Uterus (tissue), 4 donors: ENCODE data around the gene GCHFR. TPM values are rescaled to one million over a fixed set of nuclear protein-coding genes. Genes with fewer than 3 reads are reported as not detected.

Source experiments
- DNase-seq, 2 donors: peaks; one replicate each; pipeline ENCODE4 v3.0.0-alpha.2; 2019 to 2020
- H3K27ac ChIP-seq, 2 donors: fragments of 200-600 bp; sonication (generic); 1 replicate in 1 of 2; 2 replicates in 1 of 2; pipeline ENCODE4 v1.5.1; 2016 to 2018
- H3K27me3 ChIP-seq, 2 donors: fragments of 200-600 bp; sonication (generic); one replicate each; pipeline ENCODE4 v1.5.1; 2018 to 2019; ENCODE audit warnings: control low read depth in 1 of 2
- H3K36me3 ChIP-seq, 2 donors: fragments of 200-600 bp; sonication (generic); one replicate each; pipeline ENCODE4 v1.5.1; 2019; ENCODE audit warnings: control low read depth in 1 of 2
- H3K4me1 ChIP-seq, 2 donors: fragments of 200-600 bp; sonication (generic); one replicate each; pipeline ENCODE4 v1.5.1; 2018 to 2019; ENCODE audit warnings: control low read depth in 1 of 2
- H3K4me3 ChIP-seq, 2 donors: fragments of 200-600 bp; sonication (generic); 1 replicate in 1 of 2; 2 replicates in 1 of 2; pipeline ENCODE4 v1.5.1; 2018 to 2019; ENCODE audit warnings: mild to moderate bottlenecking in 1 of 2
- H3K9me3 ChIP-seq, 2 donors: fragments of 200-600 bp; sonication (generic); one replicate each; pipeline ENCODE4 v1.5.1; 2019; ENCODE audit warnings: control low read depth in 1 of 2
- CTCF ChIP-seq, 4 experiments: fragments of 200-600 bp in 2 of 4; fragments of 450-650 bp in 2 of 4; sonication (generic) in 2 of 4; IDR thresholded peaks; one replicate each; pipeline ENCODE4 v1.5.1; 2016 to 2019; ENCODE audit warnings: antibody characterized with exemption in 4 of 4, mild to moderate bottlenecking in 2 of 4, moderate library complexity in 1 of 4
- POLR2A ChIP-seq, 2 donors: fragments of 450-650 bp; IDR thresholded peaks; one replicate each; pipeline ENCODE4 v1.6.1; 2016; ENCODE audit warnings: antibody characterized with exemption in 2 of 2, mild to moderate bottlenecking in 1 of 2, moderate library complexity in 1 of 2
- intact Hi-C: fragments of 100-400 bp; cut with DNase I; formaldehyde crosslinking; loops from one replicate; pipeline ENCODE4 v1.15.1; 2023; ENCODE audit warnings: low total_unique reads
- total RNA-seq, 4 donors: library from RNA; depleted of rRNA in 3 of 4; stranded (reverse); fragments of >200 nt in 3 of 4; gene quantifications; one replicate each; pipeline versions ENCODE4 v1.1.0 to v1.2.4, GENCODE V29; 2014 to 2023
- donor health status: DM: yes; HTN: yes; CAD: no.

GCHFR gene
- total RNA-seq, 4 donors from 2014 or later = 6.2 to 113 (median 34.5) TPM

DNA sequence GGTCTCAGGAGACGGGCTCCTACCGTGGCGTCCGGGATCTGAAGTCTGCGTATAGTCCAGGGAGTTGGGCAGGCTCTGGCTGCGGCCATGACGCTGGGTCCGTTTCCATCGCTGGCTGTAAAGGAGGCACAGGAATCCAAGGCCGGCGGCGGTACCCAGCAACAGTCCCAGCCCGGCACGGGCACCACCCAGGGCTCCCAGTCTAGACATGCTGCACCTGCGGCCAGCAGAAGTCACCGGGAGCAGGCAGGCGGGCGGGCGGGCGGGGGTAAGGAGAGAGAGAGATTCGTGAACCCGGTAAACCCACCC, 9.3 kb upstream of the GCHFR start:
- no peaks in the 10 kb centered on the region for H3K9me3 ChIP-seq
- H3K4me3 ChIP-seq = peak overlapping the region; percentile 74 to 96
- no peaks in the 10 kb centered on the region for H3K27me3 ChIP-seq
- no peaks in the 10 kb centered on the region for H3K4me1 ChIP-seq
- H3K27ac ChIP-seq = peak overlapping the region; percentile 81 to 85
- intact Hi-C loops = no loop called here
- no peak for TF ChIP-seq CTCF (IDR thresholded peaks at IDR 0.05)
- no peak for TF ChIP-seq POLR2A (IDR thresholded peaks at IDR 0.05)
- no peaks in the 10 kb centered on the region for H3K36me3 ChIP-seq
- no peak for DNase-seq

DNA sequence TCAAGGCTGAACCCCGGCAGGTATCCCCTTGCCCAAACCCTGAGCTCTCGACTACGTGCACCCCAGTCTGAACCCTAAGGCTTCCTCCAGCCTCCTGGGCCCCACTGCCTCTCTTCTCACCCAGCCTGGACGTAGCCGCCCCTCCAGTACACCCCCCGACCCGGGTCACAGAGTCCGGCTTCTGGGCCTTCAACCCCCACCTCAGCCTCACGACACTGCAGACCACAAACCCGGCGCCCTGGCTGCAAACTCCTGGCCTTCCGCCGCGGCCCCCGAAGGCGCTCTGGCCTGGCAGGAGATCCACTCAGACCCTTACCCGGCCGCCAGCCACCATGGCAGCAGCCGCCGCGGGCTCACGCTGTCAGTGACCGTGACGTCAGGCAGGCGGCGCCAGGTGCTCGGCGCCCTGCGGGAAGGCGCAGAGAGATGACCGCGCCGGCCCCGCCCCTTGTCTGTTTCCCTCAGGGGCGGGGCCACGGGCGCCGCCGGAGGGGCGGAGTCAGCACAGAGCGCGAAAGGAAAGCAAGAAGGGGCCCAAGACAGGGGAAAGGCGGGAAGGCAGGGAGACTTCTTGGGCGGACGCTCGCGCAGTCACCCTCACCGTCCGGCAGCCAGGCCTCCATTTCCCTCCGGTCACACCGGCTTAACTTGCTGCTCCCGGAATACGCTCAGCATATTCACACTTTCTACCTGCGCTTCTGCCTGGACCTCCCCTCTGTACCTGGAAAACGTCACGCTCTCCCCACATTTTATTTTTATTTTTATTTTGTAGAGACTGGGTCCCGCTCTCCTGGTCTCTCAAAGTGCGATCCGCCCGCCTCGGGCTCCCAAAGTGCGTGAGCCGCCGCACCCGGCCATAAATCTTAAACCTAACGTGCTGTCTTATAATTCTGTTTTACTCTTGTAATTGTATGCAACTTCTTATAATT, 8.7 kb upstream of the GCHFR start, which contains the start of gene RMDN3:
Gene RMDN3 (minus strand): TSS at position 372 of the 929 bp plus-strand sequence. CDS start 471 bp downstream, outside the sequence.
- peak; percentile 91 to 95 for DNase-seq
- intact Hi-C loops = no loop called here

GRCh38 chr15:40755812-40756208, 8.1 kb upstream of the GCHFR start:
- no peak for TF ChIP-seq CTCF (IDR thresholded peaks at IDR 0.05)
- no peaks in the 10 kb centered on the region for H3K27me3 ChIP-seq
- H3K36me3 ChIP-seq = no peaks in the 10 kb centered on the region
- intact Hi-C loops = no loop called here
- H3K4me3 ChIP-seq = peak overlapping the region; percentile 74 to 96
- H3K4me1 ChIP-seq = no peaks in the 10 kb centered on the region
- H3K9me3 ChIP-seq = no peaks in the 10 kb centered on the region
- no peak for DNase-seq
- peak overlapping the region; percentile 81 to 85 for H3K27ac ChIP-seq

More for the DNA sequence above, 8.7 kb upstream of the GCHFR start, which contains the start of gene RMDN3:
- Histone ChIP-seq H3K27ac (peak within 1 kb of the TSS; percentile 81 to 85), H3K27me3 (no peaks in the 10 kb centered on the region), H3K4me1 (no peaks in the 10 kb centered on the region), H3K4me3 (peak within 1 kb of the TSS; percentile 74 to 96), H3K36me3 (no peaks in the 10 kb centered on the region), H3K9me3 (no peaks in the 10 kb centered on the region)
- TF ChIP-seq POLR2A (IDR thresholded peaks at IDR 0.05) (peak; percentile 60 to 71), CTCF (IDR thresholded peaks at IDR 0.05) (peak in 3 of 4 experiments; percentile 22 to 64 (median 35))

DNA sequence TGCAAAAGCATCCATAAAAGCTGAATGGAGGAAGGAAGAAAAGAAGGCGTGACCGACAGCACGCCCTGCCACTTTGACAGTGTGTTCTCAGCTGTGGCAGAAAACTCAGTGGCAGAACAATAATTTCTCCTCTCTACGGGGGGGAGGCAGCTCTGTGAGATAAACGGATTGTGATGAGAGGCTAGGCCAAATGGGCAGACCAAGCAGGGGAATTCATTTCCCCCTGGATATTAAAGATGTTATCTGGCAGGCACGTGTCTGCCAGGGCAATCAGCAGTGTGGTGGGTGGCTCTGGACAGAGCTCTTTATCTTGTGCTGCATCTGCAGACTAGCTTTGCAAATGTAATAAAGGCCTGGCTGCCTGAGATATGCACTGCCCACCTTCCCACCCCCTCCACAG, 6.9 kb upstream of the GCHFR start:
- intact Hi-C loops = no loop called here
- Histone ChIP-seq H3K27me3 (no peaks in the 10 kb centered on the region), H3K9me3 (no peaks in the 10 kb centered on the region), H3K4me1 (no peaks in the 10 kb centered on the region), H3K4me3 (no peak overlapping the region), H3K27ac (no peak overlapping the region), H3K36me3 (no peaks in the 10 kb centered on the region)
- DNase-seq = no peak
- TF ChIP-seq CTCF (IDR thresholded peaks at IDR 0.05) (no peak), POLR2A (IDR thresholded peaks at IDR 0.05) (no peak)

DNA sequence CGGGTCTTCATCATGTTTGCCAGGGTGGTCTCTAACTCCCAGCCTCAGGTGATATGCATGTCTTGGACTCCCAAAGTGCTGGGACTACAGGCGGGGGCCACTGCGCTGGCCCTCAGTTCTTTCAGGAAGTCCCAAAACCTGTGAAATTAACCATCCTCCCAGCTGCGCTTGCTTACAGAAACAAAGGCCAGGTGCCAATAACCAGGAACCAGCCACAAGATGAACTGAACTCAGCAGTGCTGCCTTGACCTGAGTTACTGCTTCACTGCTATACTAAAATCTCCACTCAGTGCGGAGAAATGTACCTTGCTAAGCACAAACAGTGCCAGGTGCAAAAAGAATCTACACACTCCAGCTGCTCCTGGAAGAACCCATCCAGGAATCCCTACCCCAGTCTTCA, 3.9 kb upstream of the GCHFR start:
- intact Hi-C loops = no loop called here
- Histone ChIP-seq H3K27me3 (no peaks in the 10 kb centered on the region), H3K27ac (no peak overlapping the region), H3K4me3 (no peak overlapping the region), H3K9me3 (no peaks in the 10 kb centered on the region), H3K4me1 (peaks cover 0 to 4% of the 10 kb centered on the region in 2 donors), H3K36me3 (no peaks in the 10 kb centered on the region)
- TF ChIP-seq CTCF (IDR thresholded peaks at IDR 0.05) (no peak), POLR2A (IDR thresholded peaks at IDR 0.05) (no peak)
- no peak for DNase-seq
